Muscle of leg (tissue), 11 donors: Measurements from ENCODE around the gene ASIC4. TPM values are rescaled to one million over a fixed set of nuclear protein-coding genes. Genes with fewer than 3 reads are reported as not detected.
A peak's percentile ranks its signal among the peaks of the same experiment; 100 is the strongest.

Experiments used
- DNase-seq: peaks from one replicate; pipeline ENCODE4 v3.0.0; 2013
- H3K27ac ChIP-seq: one replicate; pipeline ENCODE4 v1.5.1; 2013; ENCODE audit warnings: mild to moderate bottlenecking, low read length, control low read depth
- H3K27me3 ChIP-seq: one replicate; pipeline ENCODE4 v1.6.1; 2013; ENCODE audit warnings: low read length; ENCODE audit not compliant: control insufficient read depth, insufficient read depth
- H3K36me3 ChIP-seq: one replicate; pipeline ENCODE4 v1.6.1; 2013; ENCODE audit warnings: low read length; ENCODE audit not compliant: control insufficient read depth, insufficient read depth
- H3K4me1 ChIP-seq: one replicate; pipeline ENCODE4 v1.6.1; 2013; ENCODE audit warnings: low read length; ENCODE audit not compliant: control insufficient read depth, insufficient read depth
- H3K4me3 ChIP-seq: one replicate; pipeline ENCODE4 v1.5.1; 2013; ENCODE audit warnings: low read length, control low read depth
- H3K9me3 ChIP-seq: replicated peaks from 2 replicates; pipeline ENCODE4 v1.6.1; 2013; ENCODE audit warnings: low read depth, low read length; ENCODE audit not compliant: control insufficient read depth
- WGBS: methylation state at CpG from one replicate; pipeline ENCODE4 v1.1.5; 2013; ENCODE audit warnings: missing lambda C conversion rate; ENCODE audit not compliant: insufficient coverage; 5-methylcytosine and 5-hydroxymethylcytosine counted together
- polyA plus RNA-seq, 8 donors: library from polyadenylated mRNA; unstranded; fragments of 120-200 nt; gene quantifications; one replicate each; pipeline versions ENCODE4 v1.2.1 to v1.2.3, GENCODE V29; 2013; ENCODE audit warnings: inconsistent platforms in 1 of 8, low replicate concordance in 1 of 8; ENCODE audit not compliant: insufficient read length in 8 of 8, insufficient read depth in 1 of 8
- total RNA-seq: library from RNA; stranded (reverse); fragments of 120-200 nt; gene quantifications from one replicate; pipeline ENCODE4 v1.2.4, GENCODE V29; 2013

ASIC4 gene
- total and polyA plus RNA-seq, 9 donors, result 0.12 to 0.51 (median 0.35) TPM

DNA sequence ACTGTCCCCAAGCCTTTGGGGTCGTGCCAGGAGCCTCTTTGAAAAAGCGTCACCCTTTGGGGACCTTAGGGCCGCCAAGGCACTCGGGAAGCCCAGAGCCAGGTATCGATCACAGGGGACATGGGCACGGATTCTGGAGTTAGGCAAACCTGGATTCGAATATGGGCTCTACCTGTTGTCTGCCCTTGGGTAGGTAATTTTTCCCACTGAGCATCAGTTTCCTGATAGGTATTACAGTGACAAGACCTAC is 38.8 kb downstream of the ASIC4 start:
- peaks cover 43% of the 10 kb centered on the region for H3K36me3 ChIP-seq
- H3K9me3 ChIP-seq, result no peaks in the 10 kb centered on the region
- H3K27ac ChIP-seq, result no peak overlapping the region
- peaks cover 34% of the 10 kb centered on the region for H3K27me3 ChIP-seq
- DNase-seq, result no peak
- peak overlapping the region; percentile 48 for H3K4me3 ChIP-seq
- 15% methylated on average over 6 of the region's 7 CpGs for WGBS
- H3K4me1 ChIP-seq, result peaks cover 26% of the 10 kb centered on the region

DNA sequence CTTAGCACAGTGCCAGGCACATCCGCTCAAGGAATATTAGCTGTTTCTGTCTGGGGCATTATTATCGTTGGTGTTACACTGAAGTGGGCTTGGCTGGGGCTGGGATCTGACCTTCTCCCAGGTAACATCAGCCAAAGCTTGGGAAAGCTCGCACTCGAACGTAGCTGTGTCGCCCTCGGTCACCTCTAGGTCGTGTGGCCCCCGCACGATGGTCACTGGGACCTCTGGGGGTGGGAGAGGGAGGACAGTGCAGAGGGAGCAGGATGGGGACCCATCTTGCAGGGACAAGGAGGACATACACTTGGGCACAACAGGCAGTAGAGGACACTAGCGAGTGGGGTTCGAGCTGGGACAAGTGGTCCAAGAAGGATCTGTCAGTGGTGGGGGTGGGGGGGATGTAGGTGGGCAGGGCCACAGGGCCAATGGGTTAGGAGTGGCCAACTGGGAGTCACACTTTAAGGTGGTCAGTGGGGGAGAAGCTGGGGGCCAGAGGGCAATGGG is 39.2 kb downstream of the ASIC4 start:
- Histone ChIP-seq H3K27ac (no peak overlapping the region), H3K27me3 (peaks cover 34% of the 10 kb centered on the region), H3K9me3 (no peaks in the 10 kb centered on the region), H3K4me3 (no peak overlapping the region), H3K4me1 (peaks cover 26% of the 10 kb centered on the region), H3K36me3 (peaks cover 47% of the 10 kb centered on the region)
- WGBS, result 83% methylated on average over 12 of the region's 12 CpGs
- DNase-seq, result no peak

DNA sequence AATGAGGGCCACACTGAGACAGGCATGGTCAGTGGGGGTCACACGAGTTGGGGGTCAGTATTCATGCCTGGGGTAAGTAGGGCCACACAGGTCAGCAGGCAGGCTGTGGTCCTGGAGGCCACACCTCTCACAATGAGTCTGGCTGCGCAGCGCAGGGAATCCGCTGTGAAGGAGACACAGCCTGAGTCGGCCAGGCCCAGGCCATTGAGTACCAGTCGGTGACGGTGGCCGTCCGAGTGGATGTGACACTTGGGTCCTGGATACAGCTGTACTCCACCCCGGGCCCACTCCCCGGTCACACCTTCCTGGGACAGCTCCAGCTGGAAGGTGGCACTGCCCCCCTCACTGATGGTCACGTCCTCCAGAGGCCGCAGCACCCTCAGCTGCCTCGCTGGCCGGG is 40.1 kb downstream of the ASIC4 start:
- no peak overlapping the region for H3K27ac ChIP-seq
- H3K4me3 ChIP-seq, result no peak overlapping the region
- peaks cover 49% of the 10 kb centered on the region for H3K36me3 ChIP-seq
- peaks cover 31% of the 10 kb centered on the region for H3K27me3 ChIP-seq
- H3K9me3 ChIP-seq, result no peaks in the 10 kb centered on the region
- 89% methylated on average over 10 of the region's 15 CpGs for WGBS
- no peak for DNase-seq
- peaks cover 26% of the 10 kb centered on the region for H3K4me1 ChIP-seq

DNA sequence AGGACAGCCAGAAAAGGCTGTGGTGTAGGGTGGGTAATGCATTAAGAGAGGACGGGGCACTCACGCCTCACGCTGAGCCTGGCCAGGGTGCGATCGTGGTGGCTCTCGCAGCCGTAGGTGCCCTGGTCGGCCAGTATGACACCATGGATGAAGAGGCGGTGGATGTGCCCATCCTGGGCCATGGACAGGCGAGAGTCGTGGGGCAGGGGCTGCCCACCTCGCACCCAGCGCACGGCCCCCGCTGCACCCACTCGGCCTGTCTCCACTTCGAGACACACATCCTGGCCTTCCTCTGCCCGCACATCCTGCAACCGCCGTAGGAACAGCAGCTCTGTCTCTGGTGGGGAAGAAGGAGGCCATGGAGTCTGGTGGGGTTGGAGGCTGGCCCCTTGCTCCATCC is 41.7 kb downstream of the ASIC4 start:
- Histone ChIP-seq H3K27ac (no peak overlapping the region), H3K4me3 (no peak overlapping the region), H3K4me1 (peaks cover 24% of the 10 kb centered on the region), H3K36me3 (peaks cover 44% of the 10 kb centered on the region), H3K9me3 (no peaks in the 10 kb centered on the region), H3K27me3 (peaks cover 26% of the 10 kb centered on the region)
- WGBS, result 95% methylated on average over 20 of the region's 20 CpGs
- DNase-seq, result no peak

DNA sequence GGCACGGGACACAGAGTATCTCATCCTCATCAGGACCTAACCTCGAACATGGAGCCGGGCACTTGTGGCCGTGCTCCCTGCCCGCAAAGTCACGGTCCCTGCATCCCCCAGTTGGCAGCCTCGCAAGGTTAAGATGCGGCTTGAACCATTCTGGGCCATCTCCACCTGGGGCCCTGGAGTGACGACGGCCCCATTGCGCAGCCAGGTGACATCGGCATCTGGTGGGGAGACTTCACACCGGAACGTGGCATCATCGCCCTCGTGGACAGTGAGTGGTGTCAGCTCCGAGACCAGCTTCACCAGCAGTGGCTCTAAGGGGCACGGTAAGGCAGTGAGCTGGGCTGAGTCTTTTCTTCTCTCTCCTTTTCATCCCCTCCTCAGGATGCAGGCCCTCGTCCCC is 42.1 kb downstream of the ASIC4 start:
- peaks cover 23% of the 10 kb centered on the region for H3K27me3 ChIP-seq
- H3K4me1 ChIP-seq, result peaks cover 21% of the 10 kb centered on the region
- peaks cover 46% of the 10 kb centered on the region for H3K36me3 ChIP-seq
- DNase-seq, result no peak
- H3K4me3 ChIP-seq, result no peak overlapping the region
- WGBS, result 91% methylated on average over 19 of the region's 19 CpGs
- H3K9me3 ChIP-seq, result no peaks in the 10 kb centered on the region
- H3K27ac ChIP-seq, result no peak overlapping the region

DNA sequence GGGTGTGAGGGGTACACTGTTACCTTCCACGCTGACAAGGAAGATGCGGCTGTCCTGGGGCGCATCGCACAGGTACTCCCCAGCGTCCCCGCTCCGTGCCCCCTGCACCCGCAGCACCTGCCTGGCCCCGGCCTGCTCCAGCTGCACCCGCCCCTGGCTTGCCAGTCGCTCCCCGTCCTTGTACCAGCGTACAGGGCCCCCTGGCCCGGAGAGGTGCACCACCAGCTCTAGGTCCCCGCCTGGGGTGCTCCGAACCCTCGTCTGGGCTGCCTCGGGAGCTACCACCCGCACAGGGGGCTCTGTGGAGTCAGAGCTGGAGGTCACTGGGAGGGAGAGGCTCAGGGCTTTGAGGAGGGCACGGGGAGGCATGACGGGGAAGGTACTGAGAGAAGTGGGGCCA is 43.0 kb downstream of the ASIC4 start:
- Histone ChIP-seq H3K9me3 (no peaks in the 10 kb centered on the region), H3K4me1 (peaks cover 21% of the 10 kb centered on the region), H3K27me3 (peaks cover 14% of the 10 kb centered on the region), H3K36me3 (peaks cover 53% of the 10 kb centered on the region), H3K27ac (no peak overlapping the region), H3K4me3 (no peak overlapping the region)
- 87% methylated on average over 21 of the region's 21 CpGs for WGBS
- no peak for DNase-seq

DNA sequence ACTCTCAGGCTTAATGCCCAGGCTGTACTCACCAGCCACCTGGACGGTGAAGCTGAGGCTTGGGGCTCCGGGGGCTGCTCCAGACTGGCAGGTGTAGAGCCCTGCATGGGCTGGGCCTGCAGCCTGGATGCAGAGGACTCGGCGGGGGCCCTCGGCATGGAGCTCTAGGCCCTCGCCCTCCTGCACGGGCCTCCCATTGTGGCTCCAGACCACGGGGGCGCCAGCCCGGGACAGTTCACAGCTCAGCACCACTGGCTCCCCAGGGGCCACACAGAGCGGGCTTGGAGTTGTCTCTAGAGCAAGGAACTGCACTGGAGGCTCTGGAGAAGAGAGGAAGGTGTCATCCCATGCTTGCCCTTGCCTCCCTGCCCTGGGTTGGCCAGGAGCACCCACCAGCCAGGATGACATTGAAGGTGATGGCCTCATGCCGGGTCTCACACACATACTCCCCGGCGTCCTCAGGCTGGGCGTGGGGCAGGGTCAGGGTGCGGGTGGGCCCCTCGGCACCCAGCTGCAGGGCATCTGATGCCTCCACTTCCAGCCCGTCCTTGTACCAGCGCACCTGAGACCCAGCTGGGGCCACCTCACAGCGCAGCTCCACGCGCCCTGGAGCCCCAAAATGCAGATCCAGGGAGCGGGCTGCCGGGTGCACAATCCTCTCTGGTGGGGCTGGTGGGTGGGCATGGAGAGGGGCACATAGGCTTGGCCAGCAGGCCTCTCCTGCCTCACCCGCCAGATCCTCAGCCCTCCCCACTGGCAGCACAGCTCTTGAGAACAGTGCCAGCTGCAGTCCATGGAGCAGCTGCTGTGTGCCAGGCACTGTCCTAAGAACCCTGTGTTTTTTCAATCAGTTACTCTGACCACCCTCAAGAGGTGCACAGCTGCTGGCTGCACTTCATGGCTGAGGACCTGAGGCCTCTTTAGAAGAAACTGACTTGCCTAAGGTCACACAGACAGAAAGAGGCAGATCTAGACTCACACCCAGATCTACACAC is 43.8 kb downstream of the ASIC4 start:
- Histone ChIP-seq H3K27ac (no peak overlapping the region), H3K4me3 (no peak overlapping the region), H3K36me3 (peaks cover 61% of the 10 kb centered on the region), H3K27me3 (peaks cover 7% of the 10 kb centered on the region), H3K4me1 (peaks cover 21% of the 10 kb centered on the region), H3K9me3 (no peaks in the 10 kb centered on the region)
- DNase-seq, result no peak
- 97% methylated on average over 18 of the region's 25 CpGs for WGBS

DNA sequence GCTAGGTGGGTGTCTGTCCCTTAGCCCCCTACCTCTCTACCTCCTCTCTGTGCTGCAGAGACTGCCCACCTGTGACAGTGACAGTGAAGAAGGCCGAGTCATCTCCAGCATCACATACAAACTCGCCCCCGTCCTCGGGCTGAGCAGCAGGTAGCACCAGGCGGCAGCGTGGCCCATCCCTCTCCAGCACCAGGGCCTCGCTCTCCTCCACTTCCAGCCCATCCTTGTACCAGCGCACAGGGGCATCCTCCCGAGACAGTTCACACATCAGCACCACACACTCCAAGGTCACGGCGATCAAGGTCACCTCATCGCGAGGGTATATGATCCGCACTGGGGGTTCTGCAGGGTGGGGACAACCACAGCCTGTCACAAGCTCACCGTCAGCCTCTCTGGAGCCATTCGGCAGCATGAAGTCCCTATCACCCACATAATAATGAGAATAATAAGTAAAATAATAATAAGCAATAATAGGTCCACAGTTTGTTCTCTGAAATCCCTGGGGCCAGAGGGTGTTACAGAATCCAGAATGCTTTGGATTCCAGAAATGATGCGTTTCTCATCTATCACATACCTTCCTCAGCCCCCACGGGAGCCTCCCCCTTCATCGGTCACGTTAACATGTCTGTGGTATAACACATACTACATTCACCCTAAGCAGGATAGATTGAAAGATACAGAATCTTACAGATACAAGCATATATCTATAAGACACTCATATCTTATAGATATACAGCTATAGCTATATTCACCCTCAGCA is 45.1 kb downstream of the ASIC4 start:
- H3K27me3 ChIP-seq, result peaks cover 2% of the 10 kb centered on the region
- DNase-seq, result no peak
- H3K9me3 ChIP-seq, result no peaks in the 10 kb centered on the region
- peaks cover 21% of the 10 kb centered on the region for H3K4me1 ChIP-seq
- no peak overlapping the region for H3K4me3 ChIP-seq
- H3K36me3 ChIP-seq, result peaks cover 74% of the 10 kb centered on the region
- H3K27ac ChIP-seq, result no peak overlapping the region
- WGBS, result 92% methylated on average over 8 of the region's 20 CpGs

DNA sequence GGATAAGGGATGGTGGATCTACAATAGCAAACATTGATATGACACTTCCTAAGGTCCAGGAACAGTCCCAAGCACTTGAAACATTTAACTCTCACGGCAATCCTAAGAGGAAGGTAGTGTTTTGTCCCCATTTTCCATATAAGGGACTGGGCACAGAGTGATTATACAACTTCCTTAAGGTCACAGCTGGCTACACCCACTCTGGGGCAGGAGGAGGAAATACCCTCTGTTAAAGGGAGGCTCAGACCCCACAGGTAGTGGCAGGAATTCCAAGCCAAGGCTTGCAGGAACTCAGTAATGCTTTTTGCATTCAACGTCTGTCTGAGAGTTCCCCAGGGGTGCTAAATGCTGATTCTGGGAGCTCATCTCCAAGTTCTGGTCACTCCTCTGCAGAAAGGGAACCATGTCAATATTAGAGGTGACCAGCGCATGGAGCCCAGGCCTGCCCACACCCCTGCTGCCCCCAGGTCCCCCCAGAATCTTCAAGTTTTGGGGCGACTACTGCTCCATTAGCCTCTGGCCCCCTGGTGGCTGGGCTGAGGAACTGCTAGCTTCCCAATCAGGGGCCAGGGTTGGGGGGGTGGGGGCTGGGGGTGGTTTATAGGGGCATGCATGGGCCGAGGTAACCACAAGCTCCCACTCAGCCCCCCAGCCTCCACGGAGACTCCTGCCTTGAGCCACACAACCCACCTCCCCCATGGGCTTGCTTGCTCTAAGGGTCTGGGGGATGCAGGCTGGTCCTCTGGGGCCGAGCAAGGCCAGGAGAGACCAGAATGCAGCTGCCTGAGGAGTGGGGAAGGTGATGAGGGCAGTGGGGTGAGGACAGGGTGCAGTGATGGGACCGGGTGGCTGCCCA is 46.0 kb downstream of the ASIC4 start:
- no peak for DNase-seq
- Histone ChIP-seq H3K36me3 (peaks cover 78% of the 10 kb centered on the region), H3K4me1 (peaks cover 21% of the 10 kb centered on the region), H3K4me3 (no peak overlapping the region), H3K27me3 (peaks cover 2% of the 10 kb centered on the region), H3K9me3 (no peaks in the 10 kb centered on the region), H3K27ac (no peak overlapping the region)
- 38% methylated on average over 4 of the region's 8 CpGs for whole genome bisulfite sequencing

DNA sequence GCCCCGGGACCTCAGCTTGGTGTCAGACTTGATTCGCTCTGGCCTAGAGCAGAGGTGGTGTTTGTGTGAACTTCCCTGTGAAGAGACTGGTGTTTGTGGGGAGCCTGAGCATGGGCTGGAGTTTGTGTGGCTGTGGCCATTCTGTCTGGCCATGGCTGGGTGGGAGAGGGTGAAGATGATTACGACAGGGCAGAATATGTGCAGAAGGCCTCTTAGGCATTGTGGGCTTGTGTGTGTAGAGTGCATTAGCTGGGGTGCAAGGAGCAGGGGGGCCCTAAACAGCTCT is 46.6 kb downstream of the ASIC4 start:
- no peaks in the 10 kb centered on the region for H3K9me3 ChIP-seq
- H3K4me1 ChIP-seq, result peaks cover 26% of the 10 kb centered on the region
- peaks cover 78% of the 10 kb centered on the region for H3K36me3 ChIP-seq
- 80% methylated on average over 3 of the region's 3 CpGs for WGBS
- DNase-seq, result no peak
- H3K27me3 ChIP-seq, result no peaks in the 10 kb centered on the region
- no peak overlapping the region for H3K4me3 ChIP-seq
- H3K27ac ChIP-seq, result no peak overlapping the region
